GM18951 (cell line): Measurements from ENCODE around the gene MYPOP.
"Not testable (repeated sequence)": the region's sequence is repeated elsewhere in the genome, so short reads cannot be mapped to it uniquely, and the experiment has no call there.

Source experiments
- POLR2A ChIP-seq: IDR thresholded peaks from 4 replicates; pipeline ENCODE4 v1.6.1; 2011; ENCODE audit warnings: mild to moderate bottlenecking; ENCODE audit not compliant: insufficient read length, insufficient read depth; ENCODE audit errors: extremely low read depth
- in situ Hi-C: fragments of 300-500 bp; cut with MboI; formaldehyde crosslinking; loops from one replicate; pipeline ENCODE4 v1.12.0; 2022; ENCODE audit warnings: low sequenced_read_pairs, mixed read lengths, inconsistent platforms; ENCODE audit not compliant: unreplicated experiment

MYPOP gene

DNA sequence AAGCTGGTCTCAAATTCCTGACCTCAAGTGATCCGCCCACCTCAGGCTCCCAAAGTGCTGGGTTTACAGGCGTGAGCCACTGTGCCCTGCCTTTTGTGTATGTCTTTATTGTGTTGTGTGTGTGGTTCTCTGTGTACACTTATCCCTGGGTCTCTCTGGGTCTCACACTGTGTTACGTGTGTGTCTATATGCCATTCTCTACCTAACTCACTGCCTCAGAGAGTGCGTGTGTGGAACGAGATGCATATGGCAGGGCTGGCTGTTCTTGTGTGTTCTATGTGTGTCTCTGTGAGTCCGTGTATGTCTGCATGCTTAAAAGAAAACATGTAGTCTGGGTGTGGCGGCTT, 27.8 kb downstream of the MYPOP start:
- in situ Hi-C loops = no loop called here
- no peak for TF ChIP-seq POLR2A

DNA sequence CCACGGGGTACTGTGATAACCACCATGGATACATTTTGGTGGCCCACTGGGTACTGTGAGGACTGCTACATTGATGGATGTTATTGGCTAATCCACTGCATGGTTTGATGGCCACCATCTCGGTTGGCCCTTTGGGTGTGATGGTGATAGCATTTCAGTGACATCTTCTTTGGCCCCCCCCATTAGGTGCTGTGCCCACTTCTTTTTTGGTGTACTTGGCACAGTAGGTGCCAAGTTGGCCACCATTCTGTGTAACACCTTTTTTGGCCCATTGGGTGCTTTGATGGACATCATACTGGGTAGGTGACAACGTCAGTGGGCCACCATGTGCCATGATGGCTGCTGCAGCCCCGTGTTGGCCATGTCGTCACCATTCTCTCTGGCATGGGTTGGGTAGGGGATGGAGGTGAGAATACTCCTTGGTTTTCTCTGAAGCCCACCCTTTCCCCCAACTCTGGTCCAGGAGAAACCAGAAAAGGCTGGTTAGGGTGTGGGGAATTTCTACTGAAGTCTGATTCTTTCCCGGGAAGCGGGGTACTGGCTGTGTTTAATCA, 29.1 kb downstream of the MYPOP start:
- no peak for TF ChIP-seq POLR2A
- in situ Hi-C loops = no loop called here

GRCh38 chr19:45872095-45872919, 30.1 kb downstream of the MYPOP start:
- TF ChIP-seq POLR2A = no peak
- in situ Hi-C loops = no loop called here

- in situ Hi-C loops = no loop called here
- no peak for TF ChIP-seq POLR2A
Measured at GRCh38 chr19:45870798-45871197, 31.6 kb downstream of the MYPOP start.

GRCh38 chr19:45867241-45867640, 35.2 kb downstream of the MYPOP start:
- in situ Hi-C loops = not testable (repeated sequence)

DNA sequence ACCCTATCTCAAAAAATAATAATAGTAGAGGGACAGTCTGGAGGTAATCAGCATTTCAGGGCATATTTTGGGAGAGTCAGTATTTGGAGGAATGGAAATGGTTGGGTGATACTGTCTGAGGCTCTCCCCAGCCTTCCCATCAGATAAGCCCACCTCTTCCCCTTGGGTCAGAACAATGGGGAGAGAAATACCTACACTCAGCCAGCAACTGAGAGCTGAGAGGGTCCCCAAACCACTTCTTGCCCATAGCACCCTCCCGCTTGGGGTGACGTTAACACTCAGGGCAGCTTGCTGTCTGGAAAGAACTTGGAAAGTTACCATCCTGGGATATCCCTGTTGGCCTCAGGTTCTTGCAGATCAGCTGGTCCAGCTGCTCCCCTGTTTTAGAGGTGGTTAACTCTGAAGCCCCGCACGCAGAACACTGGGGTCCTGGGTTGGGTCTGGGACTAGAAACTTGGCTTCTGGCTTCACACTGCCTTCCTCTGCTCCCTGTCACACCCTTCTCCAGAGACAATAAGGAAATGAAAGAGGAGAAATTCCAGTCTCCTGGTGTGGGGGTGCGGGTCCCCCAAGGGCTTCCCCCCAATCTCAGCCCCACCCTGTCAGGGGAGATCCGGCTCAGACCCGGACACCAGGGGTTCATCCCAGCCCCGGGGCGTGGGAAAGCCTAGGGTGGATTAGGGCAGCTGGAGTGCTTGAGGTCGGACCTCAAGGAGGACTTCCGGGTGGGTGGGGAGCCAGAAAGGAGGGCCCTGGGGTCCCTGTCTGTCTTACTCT, 35.8 kb downstream of the MYPOP start:
- in situ Hi-C loops = no loop called here
- TF ChIP-seq POLR2A = no peak

- TF ChIP-seq POLR2A = no peak
- in situ Hi-C loops = no loop called here
Measured at GRCh38 chr19:45865269-45865948, 37.0 kb downstream of the MYPOP start.

DNA sequence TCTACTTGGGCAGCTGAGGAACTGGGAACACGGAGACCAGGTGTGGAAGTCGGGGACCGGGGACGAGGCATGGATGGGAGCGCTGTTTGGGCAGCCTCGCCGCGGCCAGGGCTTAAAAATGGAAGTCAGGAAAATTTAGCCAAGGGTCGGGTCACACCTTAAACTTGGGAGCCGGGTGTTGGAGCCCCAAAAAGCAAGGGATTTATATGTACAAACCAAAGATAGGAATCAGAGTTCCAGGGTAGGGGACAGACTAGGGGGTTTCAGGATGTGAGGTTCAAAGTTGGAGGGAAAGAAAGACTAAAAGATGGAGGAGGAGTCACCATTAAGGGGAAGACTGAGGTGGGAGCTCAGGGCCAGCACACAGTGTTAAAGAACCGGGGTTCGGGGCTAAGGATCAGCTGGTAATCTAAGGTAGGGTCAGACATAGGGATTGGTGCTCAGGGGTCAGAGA, 37.8 kb downstream of the MYPOP start:
- TF ChIP-seq POLR2A = no peak
- in situ Hi-C loops = no loop called here

- TF ChIP-seq POLR2A = peak; percentile 65
- in situ Hi-C loops = no loop called here
Measured at GRCh38 chr19:45863840-45864628, 38.4 kb downstream of the MYPOP start, which contains the start of gene FOXA3. Gene FOXA3 (plus strand): TSS chr19:45864326. CDS start chr19:45864457, 131 bp downstream.

DNA sequence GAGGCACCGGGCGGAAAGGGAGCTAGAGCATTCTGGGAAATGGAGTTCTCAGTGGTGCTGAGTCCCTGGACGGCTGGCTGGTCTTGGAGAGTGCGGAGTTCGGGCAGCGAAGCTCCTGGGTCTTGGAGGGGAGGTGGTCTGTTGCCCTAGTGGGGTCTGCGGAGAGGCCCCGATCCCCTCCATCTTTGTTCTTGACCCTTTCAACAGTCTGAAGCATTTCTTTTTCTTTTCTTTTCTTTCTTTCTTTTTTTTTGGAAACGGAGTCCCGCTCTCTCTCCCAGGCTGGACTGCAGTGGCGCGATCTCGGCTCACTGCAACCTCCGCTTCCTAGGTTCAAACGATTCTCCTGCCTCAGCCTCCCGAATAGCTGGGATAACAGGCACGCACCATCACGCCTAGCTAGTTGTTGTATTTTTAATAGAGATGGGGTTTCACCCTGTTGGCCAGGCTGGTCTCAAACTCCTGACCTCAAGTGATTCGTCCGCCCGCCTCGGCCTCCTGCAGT, 39.0 kb downstream of the MYPOP start:
- TF ChIP-seq POLR2A = no peak
- in situ Hi-C loops = no loop called here

- in situ Hi-C loops = no loop called here
- peak; percentile 79 for TF ChIP-seq POLR2A
Measured at GRCh38 chr19:45862564-45863334, 39.7 kb downstream of the MYPOP start, which contains the start of gene SYMPK. Gene SYMPK (minus strand): TSS chr19:45863147. CDS start chr19:45854495, 8,652 bp downstream.

DNA sequence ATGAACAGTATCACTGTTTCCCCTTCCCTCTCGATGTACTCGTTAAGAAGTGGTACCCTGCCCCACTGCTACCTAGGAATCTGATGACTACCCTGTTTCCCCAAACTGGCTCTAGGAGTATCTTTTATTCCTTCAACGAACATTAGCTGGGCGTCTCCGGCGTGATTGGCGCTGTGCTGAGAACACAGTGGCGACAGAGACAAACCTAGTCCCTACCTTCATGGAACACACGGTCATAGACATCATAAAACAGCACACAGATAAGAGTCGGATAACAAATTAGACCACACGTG, 40.2 kb downstream of the MYPOP start:
- TF ChIP-seq POLR2A = no peak
- in situ Hi-C loops = no loop called here
